ENCODE results near the gene ZFP2.

ZFP2 gene

DNA sequence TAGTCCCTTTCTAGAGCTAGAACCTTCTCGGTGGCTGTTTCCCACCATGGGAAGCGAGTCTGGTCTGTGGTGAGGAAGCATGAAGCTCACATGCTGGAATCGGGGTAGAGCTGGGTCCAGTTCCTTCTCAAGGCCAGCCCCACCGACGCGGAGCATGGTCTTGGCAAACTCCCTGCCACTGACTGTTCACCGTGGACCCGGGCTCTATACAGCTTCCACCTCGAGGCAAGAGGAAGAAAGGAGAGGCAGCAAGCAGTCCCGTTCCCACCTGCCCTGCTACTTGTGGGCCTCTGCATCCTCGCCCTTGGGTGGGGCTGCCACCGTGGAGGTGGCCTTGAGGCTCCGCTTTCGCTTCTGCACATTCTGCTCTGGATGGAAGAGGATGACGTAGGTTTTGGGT, 85.7 kb downstream of the ZFP2 start:
- CTCF ChIA-PET = no interaction called here
- Histone ChIP-seq H3K4me3 (ENCODE audit: control insufficient read depth in 1 of 7, extremely low read depth in 1 of 7, insufficient read depth in 4 of 7, low read depth in 2 of 7, low read length in 6 of 7) (no peak overlapping the region), H3K27me3 (replicated peaks in 2 of 5; ENCODE audit: control insufficient read depth in 4 of 5, insufficient read depth in 5 of 5, low read length in 4 of 5) (no peaks in the 10 kb centered on the region), H3K36me3 (ENCODE audit: control insufficient read depth in 4 of 4, insufficient read depth in 4 of 4, low read length in 3 of 4) (no peaks in the 10 kb centered on the region), H3K9me3 (ENCODE audit: control extremely low read depth in 1 of 5, control insufficient read depth in 4 of 5, insufficient read depth in 2 of 5, low read depth in 1 of 5, low read length in 4 of 5) (peaks cover 1 to 80% (median 54%) of the 10 kb centered on the region in 5 experiments), H3K4me1 (ENCODE audit: control extremely low read depth in 1 of 4, control insufficient read depth in 4 of 4, insufficient read depth in 4 of 4, low read length in 3 of 4) (no peaks in the 10 kb centered on the region), H3K27ac (ENCODE audit: insufficient read depth in 1 of 2, low read depth in 1 of 2, low read length in 2 of 2, poor library complexity in 1 of 2, severe bottlenecking in 2 of 2) (no peak overlapping the region)
- WGBS (ENCODE audit: insufficient coverage) = 97% methylated on average over 15 of the region's 15 CpGs
- POLR2A ChIA-PET = no interaction called here
- DNase-seq = no peak

All from common myeloid progenitor, CD34-positive (primary cell).